SU-DHL-6 (cell line): ENCODE data around the gene CLCN7.

Experiments used
- CTCF ChIP-seq: fragments of 200-600 bp; sonication (generic); IDR thresholded peaks from one replicate; pipeline ENCODE4 v1.5.1; 2017; ENCODE audit warnings: antibody characterized with exemption, mild to moderate bottlenecking, low read length, moderate library complexity; ENCODE audit not compliant: insufficient read depth, poor library complexity, severe bottlenecking
- EZH2phosphoT487 ChIP-seq: fragments of 200-600 bp; sonication (generic), shearing (Covaris generic); conservative IDR thresholded peaks from 2 replicates; pipeline ENCODE4 v1.6.1; 2018; ENCODE audit warnings: mild to moderate bottlenecking, antibody characterized with exemption, low read length, moderate library complexity, mixed read lengths

- TF ChIP-seq CTCF (no peak), EZH2phosphoT487 (no peak)
Measured at GRCh38 chr16:1510272-1510671, 35.4 kb upstream of the CLCN7 start.
